Measurements from ENCODE around the gene IFI35.

IFI35 gene

GRCh38 chr17:43014020-43014648 lies 7.5 kb downstream of the IFI35 start:
- no peak for TF ChIP-seq Cebpa-rat (IDR thresholded peaks at IDR 0.05)
- H3K9me3 ChIP-seq = no peaks in the 10 kb centered on the region
- H3K27ac ChIP-seq = no peak overlapping the region
- H4K20me1 ChIP-seq = peaks cover 24% of the 10 kb centered on the region
- H3K36me3 ChIP-seq = peaks cover 57% of the 10 kb centered on the region
- no peak overlapping the region for H3K4me3 ChIP-seq
- no peak overlapping the region for H3K4me2 ChIP-seq
- H3K27me3 ChIP-seq = no peaks in the 10 kb centered on the region
- H3K4me1 ChIP-seq = peaks cover 24% of the 10 kb centered on the region
- H3K9ac ChIP-seq = no peak overlapping the region

DNA sequence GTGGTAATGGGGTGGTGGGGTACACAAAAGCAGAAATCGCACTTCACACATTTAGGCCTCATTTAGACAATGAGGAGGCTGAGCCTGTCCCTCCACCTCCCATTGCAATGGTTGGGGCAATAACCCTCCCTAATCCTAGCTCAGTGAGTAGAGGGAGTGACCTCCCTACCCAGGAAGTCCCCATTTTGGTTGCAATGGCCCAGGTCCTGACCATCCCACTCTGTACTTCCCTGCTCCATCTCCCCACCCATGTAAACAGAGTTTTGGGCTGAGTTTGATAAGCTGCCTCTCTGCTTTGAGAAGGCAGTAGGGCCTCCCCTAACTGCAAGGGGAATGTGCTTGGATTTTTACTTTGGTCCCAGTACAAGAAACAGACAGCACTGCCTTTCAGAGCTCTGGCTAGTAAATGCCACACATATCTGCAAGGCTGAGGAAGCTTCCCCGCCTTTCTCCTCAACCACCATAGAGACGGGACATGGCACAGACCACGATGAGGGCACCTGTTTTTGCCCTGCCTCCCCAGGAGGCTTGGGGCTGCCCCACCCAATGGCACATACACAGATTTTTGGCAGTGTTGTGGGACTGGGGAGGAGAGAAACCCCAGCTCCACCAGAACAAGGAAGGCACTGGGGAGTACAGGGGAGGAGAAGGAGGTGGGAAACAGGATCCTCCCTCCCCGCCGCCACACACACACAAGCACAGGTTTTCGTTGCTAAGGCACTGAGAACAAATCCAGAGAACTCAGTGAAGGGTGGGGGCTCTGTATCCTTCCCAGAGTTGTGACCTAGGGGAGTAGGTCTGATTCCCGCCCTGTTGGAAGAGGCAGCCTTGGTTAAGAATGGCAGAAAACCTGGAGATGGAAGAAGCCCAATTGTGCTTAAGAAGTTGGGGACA lies 8.3 kb downstream of the IFI35 start:
- no peaks in the 10 kb centered on the region for H3K27me3 ChIP-seq
- no peak overlapping the region for H3K4me3 ChIP-seq
- H3K4me1 ChIP-seq = peaks cover 31% of the 10 kb centered on the region
- H3K27ac ChIP-seq = no peak overlapping the region
- peaks cover 57% of the 10 kb centered on the region for H3K36me3 ChIP-seq
- H4K20me1 ChIP-seq = peaks cover 31% of the 10 kb centered on the region
- H3K4me2 ChIP-seq = no peak overlapping the region
- no peak for TF ChIP-seq Cebpa-rat (IDR thresholded peaks at IDR 0.05)
- H3K9ac ChIP-seq = no peak overlapping the region
- no peaks in the 10 kb centered on the region for H3K9me3 ChIP-seq

GRCh38 chr17:43015579-43015978 lies 9.0 kb downstream of the IFI35 start:
- H3K4me1 ChIP-seq = peaks cover 38% of the 10 kb centered on the region
- no peak overlapping the region for H3K4me2 ChIP-seq
- H3K9ac ChIP-seq = no peak overlapping the region
- no peaks in the 10 kb centered on the region for H3K27me3 ChIP-seq
- no peak for TF ChIP-seq Cebpa-rat (IDR thresholded peaks at IDR 0.05)
- H3K4me3 ChIP-seq = no peak overlapping the region
- H4K20me1 ChIP-seq = peaks cover 38% of the 10 kb centered on the region
- H3K36me3 ChIP-seq = peaks cover 57% of the 10 kb centered on the region
- no peaks in the 10 kb centered on the region for H3K9me3 ChIP-seq
- H3K27ac ChIP-seq = no peak overlapping the region

GRCh38 chr17:43016216-43016615 lies 9.6 kb downstream of the IFI35 start:
- no peak for TF ChIP-seq Cebpa-rat (IDR thresholded peaks at IDR 0.05)
- H3K36me3 ChIP-seq = peaks cover 57% of the 10 kb centered on the region
- no peaks in the 10 kb centered on the region for H3K9me3 ChIP-seq
- H3K4me3 ChIP-seq = no peak overlapping the region
- H4K20me1 ChIP-seq = peaks cover 44% of the 10 kb centered on the region
- no peak overlapping the region for H3K9ac ChIP-seq
- H3K4me1 ChIP-seq = peaks cover 44% of the 10 kb centered on the region
- no peak overlapping the region for H3K4me2 ChIP-seq
- no peak overlapping the region for H3K27ac ChIP-seq
- no peaks in the 10 kb centered on the region for H3K27me3 ChIP-seq

GRCh38 chr17:43018008-43018853 lies 11.6 kb downstream of the IFI35 start:
- Histone ChIP-seq H4K20me1 (peaks cover 44% of the 10 kb centered on the region), H3K9ac (no peak overlapping the region), H3K9me3 (no peaks in the 10 kb centered on the region), H3K36me3 (peaks cover 45% of the 10 kb centered on the region), H3K4me1 (peaks cover 52% of the 10 kb centered on the region), H3K4me3 (no peak overlapping the region), H3K4me2 (peak overlapping the region; percentile 49), H3K27me3 (no peaks in the 10 kb centered on the region), H3K27ac (no peak overlapping the region)
- TF ChIP-seq Cebpa-rat (IDR thresholded peaks at IDR 0.05) = no peak

GRCh38 chr17:43018932-43019331 lies 12.3 kb downstream of the IFI35 start:
- H3K36me3 ChIP-seq = peaks cover 38% of the 10 kb centered on the region

DNA sequence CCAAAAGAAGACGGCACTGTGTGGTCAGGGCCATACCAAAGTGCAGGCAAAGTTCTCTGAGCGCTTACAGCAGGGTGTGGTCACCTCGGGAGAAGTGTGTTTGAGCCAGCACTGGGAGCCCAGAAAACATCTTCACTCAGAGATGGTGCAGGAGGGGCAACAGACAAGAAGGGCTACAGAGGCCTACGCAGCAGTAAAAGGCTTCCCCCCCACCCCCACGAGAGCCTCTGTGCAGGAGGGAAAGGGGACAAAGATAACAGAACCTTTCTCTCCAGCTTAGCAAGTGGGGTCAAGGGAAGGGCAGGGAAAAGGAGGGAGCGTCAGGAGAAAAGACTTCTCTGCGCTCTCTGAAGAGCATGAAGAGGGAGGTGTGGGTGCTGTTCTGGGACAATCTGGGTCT lies 12.8 kb downstream of the IFI35 start:
- peaks cover 59% of the 10 kb centered on the region for H3K4me1 ChIP-seq
- H3K9ac ChIP-seq = no peak overlapping the region; the same call in 1 of the 2 replicates
- H3K27me3 ChIP-seq = no peaks in the 10 kb centered on the region
- H4K20me1 ChIP-seq = peaks cover 44% of the 10 kb centered on the region
- peaks cover 33% of the 10 kb centered on the region for H3K36me3 ChIP-seq
- no peaks in the 10 kb centered on the region for H3K9me3 ChIP-seq
- no peak overlapping the region for H3K4me3 ChIP-seq
- peak overlapping the region; percentile 99 for H3K4me2 ChIP-seq
- TF ChIP-seq Cebpa-rat (IDR thresholded peaks at IDR 0.05) = no peak
- H3K27ac ChIP-seq = no peak overlapping the region

More at GRCh38 chr17:43018932-43019331, 12.3 kb downstream of the IFI35 start:
- peaks cover 44% of the 10 kb centered on the region for H4K20me1 ChIP-seq
- no peaks in the 10 kb centered on the region for H3K27me3 ChIP-seq
- H3K4me1 ChIP-seq = peaks cover 56% of the 10 kb centered on the region
- H3K4me2 ChIP-seq = peak overlapping the region; percentile 49
- TF ChIP-seq Cebpa-rat (IDR thresholded peaks at IDR 0.05) = no peak; the same call in 1 of the 2 replicates
- H3K27ac ChIP-seq = no peak overlapping the region
- no peaks in the 10 kb centered on the region for H3K9me3 ChIP-seq
- H3K9ac ChIP-seq = no peak overlapping the region
- no peak overlapping the region for H3K4me3 ChIP-seq

DNA sequence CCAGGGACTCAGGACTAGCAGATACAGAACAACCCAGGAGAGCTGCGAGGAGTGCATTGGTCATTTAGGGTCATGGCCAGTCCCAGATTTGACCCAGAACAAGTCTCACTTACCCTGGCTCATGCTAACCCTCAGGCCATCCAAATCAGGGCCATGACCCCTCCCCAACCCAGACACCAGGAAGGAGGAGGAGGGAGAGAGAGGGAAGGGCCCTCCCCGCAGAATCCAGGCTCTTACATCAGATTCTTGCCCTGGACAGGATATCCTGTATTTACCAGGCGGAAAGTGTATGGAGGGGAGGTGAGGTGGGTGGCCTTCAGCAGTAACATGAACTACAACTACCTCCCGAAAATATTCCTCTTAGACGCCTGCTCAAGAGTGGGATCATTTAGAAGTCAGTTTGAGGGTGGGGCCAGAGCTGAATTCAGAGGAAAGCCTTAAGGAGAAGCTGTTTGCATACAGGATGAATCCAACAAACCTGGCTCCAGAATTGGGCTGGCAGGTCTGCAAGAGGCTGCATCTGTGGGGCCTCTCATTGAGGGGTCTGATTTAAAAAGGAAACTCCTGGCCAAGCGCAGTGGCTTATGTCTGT lies 13.5 kb downstream of the IFI35 start:
- Histone ChIP-seq H3K27me3 (no peaks in the 10 kb centered on the region), H3K36me3 (peaks cover 26% of the 10 kb centered on the region), H3K4me3 (no peak overlapping the region; the same call in 1 of the 2 replicates), H3K9me3 (no peaks in the 10 kb centered on the region), H4K20me1 (peaks cover 39% of the 10 kb centered on the region), H3K4me1 (peaks cover 56% of the 10 kb centered on the region), H3K4me2 (peak overlapping the region; percentile 99), H3K27ac (no peak overlapping the region), H3K9ac (0 out of 2 replicates have a peak overlapping the region, but pooled peaks have one; percentile 10)
- TF ChIP-seq Cebpa-rat (IDR thresholded peaks at IDR 0.05) = no peak

All from BLaER1 (cell line).